ENCODE data around the gene UNC5C.

The UNC5C gene

GRCh38 chr4:95216636-95217035, 332.1 kb downstream of the UNC5C start:
- no peak for DNase-seq (ENCODE audit: low spot score)

GRCh38 chr4:95215991-95216605, 332.7 kb downstream of the UNC5C start:
- DNase-seq (ENCODE audit: low spot score): no peak

- no peak for DNase-seq (ENCODE audit: low spot score)
These were observed 333.7 kb downstream of the UNC5C start for GRCh38 chr4:95215043-95215442.

GRCh38 chr4:95214408-95214807, 334.4 kb downstream of the UNC5C start:
- no peak for DNase-seq (ENCODE audit: low spot score)

GRCh38 chr4:95213366-95213765, 335.4 kb downstream of the UNC5C start:
- DNase-seq (ENCODE audit: low spot score): no peak

- DNase-seq (ENCODE audit: low spot score): no peak
These were observed 336.1 kb downstream of the UNC5C start for GRCh38 chr4:95212692-95213091.

GRCh38 chr4:95209927-95210326, 338.8 kb downstream of the UNC5C start:
- DNase-seq (ENCODE audit: low spot score): no peak

GRCh38 chr4:95204873-95205272, 343.9 kb downstream of the UNC5C start:
- DNase-seq (ENCODE audit: low spot score): no peak

- no peak for DNase-seq (ENCODE audit: low spot score)
These were observed 344.4 kb downstream of the UNC5C start for GRCh38 chr4:95204267-95204844.

- no peak for DNase-seq (ENCODE audit: low spot score)
These were observed 349.8 kb downstream of the UNC5C start for GRCh38 chr4:95198961-95199360.

GRCh38 chr4:95197353-95197752, 351.4 kb downstream of the UNC5C start:
- no peak for DNase-seq (ENCODE audit: low spot score)

- no peak for DNase-seq (ENCODE audit: low spot score)
These were observed 355.2 kb downstream of the UNC5C start for GRCh38 chr4:95193391-95194224.

- no peak for DNase-seq (ENCODE audit: low spot score)
These were observed 357.2 kb downstream of the UNC5C start for GRCh38 chr4:95191537-95191936.

GRCh38 chr4:95190751-95191436, 357.9 kb downstream of the UNC5C start:
- DNase-seq (ENCODE audit: low spot score): no peak

GRCh38 chr4:95188701-95189370, 359.9 kb downstream of the UNC5C start:
- no peak for DNase-seq (ENCODE audit: low spot score)

- no peak for DNase-seq (ENCODE audit: low spot score)
These were observed 362.1 kb downstream of the UNC5C start for GRCh38 chr4:95186666-95187065.

- no peak for DNase-seq (ENCODE audit: low spot score)
These were observed 364.9 kb downstream of the UNC5C start for GRCh38 chr4:95183656-95184408.

GRCh38 chr4:95181996-95182306, 366.8 kb downstream of the UNC5C start:
- DNase-seq (ENCODE audit: low spot score): no peak

GRCh38 chr4:95181243-95181995, 367.4 kb downstream of the UNC5C start:
- no peak for DNase-seq (ENCODE audit: low spot score)

GRCh38 chr4:95180531-95181242, 368.1 kb downstream of the UNC5C start:
- DNase-seq (ENCODE audit: low spot score): no peak

Data from germinal center (tissue), 1 donor.